A549 treated with dexamethasone at 1 μM for 4 hours (cell line): ENCODE data around the gene ODAD4. TPM values are rescaled to one million over a fixed set of nuclear protein-coding genes. Genes with fewer than 3 reads are reported as not detected.

ENCODE experiments used
- total RNA-seq: library from RNA; stranded (reverse); fragments of 200-300 nt; extraction: Qiagen RNA extraction; gene quantifications from 5 replicates; pipeline ENCODE4 v1.2.3, GENCODE V29; 2022

ODAD4 gene
- total RNA-seq: 1.1 to 2.1 TPM (median 1.4 TPM) in 5 replicates

GRCh38 chr17:41930009-41930832 is at the start of gene ODAD4:
ODAD4 (plus strand) TSS chr17:41930617; CDS start chr17:41930724, 107 bp downstream.

GRCh38 chr17:41918314-41919164 is 11.9 kb upstream of the ODAD4 start, which contains the start of gene ACLY:
ACLY (minus strand) TSS chr17:41918951; CDS start chr17:41913873, 5,078 bp downstream.

GRCh38 chr17:41966463-41967140 is 36.2 kb downstream of the ODAD4 start, which contains the start of gene CNP:
CNP (plus strand) TSS chr17:41966795; CDS start chr17:41966885, 90 bp downstream.

Other genes starting within 250 kb of the ODAD4 start
- gene EIF1, start 241.7 kb upstream of the ODAD4 start, total RNA-seq: 1,266 to 1,758 TPM (median 1,378 TPM) in 5 replicates
- 0.22 to 0.50 TPM in 2 of 5 replicates, not detected in the others for gene GAST, start 218.3 kb upstream of the ODAD4 start, total RNA-seq
- gene HAP1, start 196.0 kb upstream of the ODAD4 start, total RNA-seq: 0.85 to 2.0 TPM (median 1.2 TPM) in 5 replicates
- 69.7 to 126 TPM (median 119 TPM) in 5 replicates for gene JUP, start 143.9 kb upstream of the ODAD4 start, total RNA-seq
- gene P3H4, start 118.7 kb upstream of the ODAD4 start, total RNA-seq: 25.4 to 35.5 TPM (median 32.2 TPM) in 5 replicates
- gene FKBP10, start 117.6 kb upstream of the ODAD4 start, total RNA-seq: 72.0 to 114 TPM (median 103 TPM) in 5 replicates
- 101 to 122 TPM (median 114 TPM) in 5 replicates for gene NT5C3B, start 94.4 kb upstream of the ODAD4 start, total RNA-seq
- gene KLHL10, start 92.8 kb upstream of the ODAD4 start, total RNA-seq: 0.06 to 0.11 TPM (median 0.09 TPM) in 4 of 5 replicates, not detected in the other
- gene KLHL11, start 65.2 kb upstream of the ODAD4 start, total RNA-seq: 2.5 to 5.9 TPM (median 5.1 TPM) in 5 replicates
- 246 to 313 TPM (median 310 TPM) in 5 replicates for gene ACLY, start 11.7 kb upstream of the ODAD4 start, total RNA-seq
- 55.7 to 71.5 TPM (median 68.8 TPM) in 5 replicates for gene CNP, start 36.2 kb downstream of the ODAD4 start, total RNA-seq
- 107 to 118 TPM (median 113 TPM) in 5 replicates for gene DNAJC7, start 86.8 kb downstream of the ODAD4 start, total RNA-seq
- gene NKIRAS2, start 89.5 kb downstream of the ODAD4 start, total RNA-seq: 43.6 to 49.2 TPM (median 47.0 TPM) in 5 replicates
- gene C17orf113, start 120.0 kb downstream of the ODAD4 start, total RNA-seq: 0.45 to 0.97 TPM (median 0.59 TPM) in 5 replicates
- 0.18 to 0.30 TPM (median 0.29 TPM) in 5 replicates for gene ZNF385C, start 167.9 kb downstream of the ODAD4 start, total RNA-seq
- gene DHX58, start 182.1 kb downstream of the ODAD4 start, total RNA-seq: 0.08 to 0.52 TPM (median 0.30 TPM) in 5 replicates
- gene KAT2A, start 190.8 kb downstream of the ODAD4 start, total RNA-seq: 29.1 to 48.8 TPM (median 45.8 TPM) in 5 replicates
- not detected in 5 replicates for gene HSPB9, start 192.2 kb downstream of the ODAD4 start, total RNA-seq
- gene RAB5C, start 224.4 kb downstream of the ODAD4 start, total RNA-seq: 223 to 283 TPM (median 277 TPM) in 5 replicates